Testis (tissue), 3 donors: ENCODE measurements around the gene MRPS27. TPM values are rescaled to one million over a fixed set of nuclear protein-coding genes. Genes with fewer than 3 reads are reported as not detected.

Experiments
- DNase-seq: peaks from one replicate; pipeline ENCODE4 v3.0.0-alpha.2; 2019
- H3K27ac ChIP-seq, 2 donors: fragments of 200-600 bp; sonication (generic); one replicate each; pipeline ENCODE4 v1.5.1; 2019
- H3K27me3 ChIP-seq: fragments of 200-600 bp; sonication (generic); one replicate; pipeline ENCODE4 v1.5.1; 2019
- H3K36me3 ChIP-seq: fragments of 200-600 bp; sonication (generic); one replicate; pipeline ENCODE4 v1.5.1; 2017; ENCODE audit warnings: low read depth; ENCODE audit errors: missing control alignments
- H3K4me1 ChIP-seq: fragments of 200-600 bp; sonication (generic); one replicate; pipeline ENCODE4 v1.5.1; 2019
- H3K4me3 ChIP-seq, 2 donors: fragments of 200-600 bp; sonication (generic); one replicate each; pipeline ENCODE4 v1.5.1; 2017 to 2019
- H3K9me3 ChIP-seq: fragments of 200-600 bp; sonication (generic); one replicate; pipeline ENCODE4 v1.5.1; 2017
- POLR2A ChIP-seq: fragments of 450-650 bp; IDR thresholded peaks from one replicate; pipeline ENCODE4 v1.6.1; 2017; ENCODE audit warnings: antibody characterized with exemption, mild to moderate bottlenecking, moderate library complexity
- WGBS, 2 donors: methylation state at CpG; one replicate each; pipeline ENCODE4 v1.1.5; 2018; 5-methylcytosine and 5-hydroxymethylcytosine counted together
- intact Hi-C: fragments of 100-400 bp; cut with DNase I; formaldehyde crosslinking; loops from one replicate; pipeline ENCODE4 v1.15.1; 2023; ENCODE audit warnings: low total_unique reads
- microRNA-seq, 2 donors: library from miRNA; unstranded; fragments of <30 nt; microRNA quantifications; one replicate each; pipeline ENCODE4, GENCODE V29; 2016; ENCODE audit warnings: borderline number of aligned reads in 2 of 2, borderline replicate concordance in 1 of 2
- polyA plus RNA-seq: library from polyadenylated mRNA; stranded (reverse); fragments of 350-450 nt; fragmentation: Illumina TruSeq; extraction: RNeasy Lipid Tissue Mini Kit (QIAGEN cat#74804); gene quantifications from one replicate; pipeline ENCODE4 v1.2.3, GENCODE V29; 2014; ENCODE audit warnings: low read depth, low replicate concordance; ENCODE audit not compliant: insufficient read depth
- small RNA-seq, 2 donors: library from RNA; depleted of rRNA; stranded (forward); fragments of <200 nt; gene quantifications; one replicate each; pipeline ENCODE3, GENCODE V24; 2016
- total RNA-seq, 2 donors: library from RNA; depleted of rRNA; stranded (reverse); fragments of >200 nt; gene quantifications; one replicate each; pipeline ENCODE4 v1.2.3, GENCODE V29; 2016
- TF ChIP-seq, protein P1 (sequence below), 3 experiments: fragments of 450-650 bp in 2 of 3; fragments of 200-600 bp in 1 of 3; sonication (generic) in 1 of 3; IDR thresholded peaks; one replicate each; pipeline ENCODE4 v1.5.1; 2016 to 2019; ENCODE audit warnings: antibody characterized with exemption in 3 of 3, mild to moderate bottlenecking in 2 of 3, moderate library complexity in 1 of 3

MRPS27 gene
- total and polyA plus RNA-seq, 3 donors from 2014 or later, result 35.7 to 42.6 (median 41.6) TPM

DNA sequence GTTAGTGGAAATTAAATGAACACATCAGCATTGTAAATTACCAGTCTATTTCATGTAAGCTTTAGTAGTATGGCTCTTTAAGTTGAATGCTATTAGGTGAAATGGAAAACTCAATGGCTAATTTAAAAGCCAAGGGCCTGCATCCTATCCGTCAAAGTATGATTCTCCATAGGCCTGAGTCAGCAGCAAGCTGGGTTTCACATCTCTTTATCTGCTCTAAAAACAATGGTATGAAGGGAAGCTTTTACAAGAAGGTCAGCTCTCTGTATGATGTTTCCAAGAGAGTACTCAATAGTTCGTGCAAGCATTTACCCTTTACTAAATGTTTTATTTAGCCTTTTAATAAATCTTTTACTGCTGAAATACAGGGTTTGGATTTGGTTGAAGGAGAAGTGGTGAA is 149.9 kb downstream of the MRPS27 start:
- Histone ChIP-seq H3K27me3 (no peaks in the 10 kb centered on the region), H3K4me1 (peaks cover 31% of the 10 kb centered on the region), H3K36me3 (no peaks in the 10 kb centered on the region), H3K9me3 (no peaks in the 10 kb centered on the region), H3K4me3 (no peak overlapping the region), H3K27ac (no peak overlapping the region)
- intact Hi-C loops, result no loop called here
- no peak for DNase-seq
- TF ChIP-seq POLR2A, result no peak
- TF ChIP-seq, protein P1, sequence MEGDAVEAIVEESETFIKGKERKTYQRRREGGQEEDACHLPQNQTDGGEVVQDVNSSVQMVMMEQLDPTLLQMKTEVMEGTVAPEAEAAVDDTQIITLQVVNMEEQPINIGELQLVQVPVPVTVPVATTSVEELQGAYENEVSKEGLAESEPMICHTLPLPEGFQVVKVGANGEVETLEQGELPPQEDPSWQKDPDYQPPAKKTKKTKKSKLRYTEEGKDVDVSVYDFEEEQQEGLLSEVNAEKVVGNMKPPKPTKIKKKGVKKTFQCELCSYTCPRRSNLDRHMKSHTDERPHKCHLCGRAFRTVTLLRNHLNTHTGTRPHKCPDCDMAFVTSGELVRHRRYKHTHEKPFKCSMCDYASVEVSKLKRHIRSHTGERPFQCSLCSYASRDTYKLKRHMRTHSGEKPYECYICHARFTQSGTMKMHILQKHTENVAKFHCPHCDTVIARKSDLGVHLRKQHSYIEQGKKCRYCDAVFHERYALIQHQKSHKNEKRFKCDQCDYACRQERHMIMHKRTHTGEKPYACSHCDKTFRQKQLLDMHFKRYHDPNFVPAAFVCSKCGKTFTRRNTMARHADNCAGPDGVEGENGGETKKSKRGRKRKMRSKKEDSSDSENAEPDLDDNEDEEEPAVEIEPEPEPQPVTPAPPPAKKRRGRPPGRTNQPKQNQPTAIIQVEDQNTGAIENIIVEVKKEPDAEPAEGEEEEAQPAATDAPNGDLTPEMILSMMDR (IDR thresholded peaks at IDR 0.05), result no peak
- WGBS, 2 donors, result 58 to 69% methylated on average over 2 of the region's 2 CpGs

Small RNAs within 50 kb of the gene (microRNA-seq; reads per million reads assigned to microRNA genes)
- 0 reads per million in 2 donors for gene MIR4803

Small RNAs within 50 kb of the gene (small RNA-seq; reads per million reads assigned to genes)
- gene MIR4803 (0 reads per million in 2 donors), gene RN7SL153P (0 reads per million in 2 donors)

Other genes starting within 250 kb of the MRPS27 start
- gene MAP1B, start 212.8 kb downstream of the MRPS27 start, total RNA-seq, result 100 to 1,000 TPM; 431 to 584 TPM
- gene MAP1B, start 212.8 kb downstream of the MRPS27 start, polyA plus RNA-seq, result 20.1 TPM
- gene PTCD2, start 133 bp upstream of the MRPS27 start, total RNA-seq, result 1 to 10 TPM; 8.2 to 9.0 TPM
- 4.9 TPM for gene PTCD2, start 133 bp upstream of the MRPS27 start, polyA plus RNA-seq
- gene ZNF366, start 187.2 kb upstream of the MRPS27 start, total RNA-seq, result 1 to 10 TPM; 1.4 to 2.2 TPM
- 0.96 TPM for gene ZNF366, start 187.2 kb upstream of the MRPS27 start, polyA plus RNA-seq